ENCODE measurements around the gene APOL1.

APOL1 gene

GRCh38 chr22:36311386-36312085 lies 58.6 kb downstream of the APOL1 start:
- no peak for DNase-seq (ENCODE audit: low read depth)

GRCh38 chr22:36315325-36315724 lies 62.4 kb downstream of the APOL1 start:
- no peak for DNase-seq (ENCODE audit: low read depth)

DNA sequence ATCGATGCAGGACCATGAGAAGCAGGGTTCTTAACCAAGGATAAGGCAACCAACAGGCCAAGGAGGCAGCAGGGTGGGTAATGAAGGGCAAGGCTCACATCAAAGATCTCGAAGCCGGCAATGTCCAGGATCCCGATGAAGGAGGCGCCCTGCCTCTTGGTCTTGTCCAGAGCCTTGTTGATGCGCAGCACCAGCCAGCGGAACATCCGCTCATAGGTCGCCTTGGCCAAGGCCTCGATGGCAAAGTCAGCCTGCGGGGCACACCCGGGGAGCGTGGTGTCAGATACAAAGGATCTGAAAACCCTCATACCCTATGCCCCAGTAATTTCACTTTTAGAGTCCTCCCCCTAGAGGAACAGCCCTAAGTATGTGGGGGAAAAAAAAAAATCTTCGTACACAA lies 63.5 kb downstream of the APOL1 start:
- no peak for DNase-seq (ENCODE audit: low read depth)

Measured in stimulated activated CD8-positive, alpha-beta memory T cell treated with anti-CD3 and anti-CD28 coated beads, Interleukin-15, amount 100 ng/mL, for 1 hour (primary cell).